Activated naive CD8-positive, alpha-beta T cell treated with anti-CD3 and anti-CD28 coated beads, Interleukin-2, amount 50 U/mL, for 16 hours (primary cell): Measurements from ENCODE around the gene RBMS1.

Source experiments
- DNase-seq: peaks from one replicate; pipeline ENCODE4 v3.0.0-alpha.2; 2020; ENCODE audit warnings: low read depth, low spot score

RBMS1 gene

GRCh38 chr2:160303527-160303926 is 190.1 kb downstream of the RBMS1 start:
- no peak for DNase-seq

GRCh38 chr2:160303076-160303475 is 190.5 kb downstream of the RBMS1 start:
- no peak for DNase-seq

GRCh38 chr2:160301420-160301819 is 192.2 kb downstream of the RBMS1 start:
- no peak for DNase-seq

- no peak for DNase-seq
Observed at GRCh38 chr2:160300203-160300602, 193.4 kb downstream of the RBMS1 start.

GRCh38 chr2:160299540-160299939 is 194.1 kb downstream of the RBMS1 start:
- no peak for DNase-seq

- DNase-seq = no peak
Observed at GRCh38 chr2:160298960-160299359, 194.6 kb downstream of the RBMS1 start.

GRCh38 chr2:160295519-160296207 is 197.9 kb downstream of the RBMS1 start:
- no peak for DNase-seq

- no peak for DNase-seq
Observed at GRCh38 chr2:160294889-160295288, 198.7 kb downstream of the RBMS1 start.

GRCh38 chr2:160294339-160294803 is 199.2 kb downstream of the RBMS1 start:
- no peak for DNase-seq

GRCh38 chr2:160293391-160294091 is 200.1 kb downstream of the RBMS1 start:
- no peak for DNase-seq

- DNase-seq = no peak
Observed at GRCh38 chr2:160292225-160292624, 201.4 kb downstream of the RBMS1 start.

GRCh38 chr2:160291382-160291781 is 202.2 kb downstream of the RBMS1 start:
- DNase-seq = no peak

GRCh38 chr2:160290598-160290997 is 203.0 kb downstream of the RBMS1 start:
- DNase-seq = no peak

GRCh38 chr2:160289831-160290230 is 203.8 kb downstream of the RBMS1 start:
- no peak for DNase-seq

- no peak for DNase-seq
Observed at GRCh38 chr2:160289126-160289525, 204.5 kb downstream of the RBMS1 start.

GRCh38 chr2:160288324-160288723 is 205.3 kb downstream of the RBMS1 start:
- no peak for DNase-seq

GRCh38 chr2:160287476-160287875 is 206.1 kb downstream of the RBMS1 start:
- DNase-seq = no peak

- DNase-seq = no peak
Observed at GRCh38 chr2:160286551-160286950, 207.1 kb downstream of the RBMS1 start.

GRCh38 chr2:160283675-160284074 is 209.9 kb downstream of the RBMS1 start:
- no peak for DNase-seq

GRCh38 chr2:160282063-160282580 is 211.5 kb downstream of the RBMS1 start:
- no peak for DNase-seq

GRCh38 chr2:160281213-160281612 is 212.4 kb downstream of the RBMS1 start:
- no peak for DNase-seq

GRCh38 chr2:160279813-160280465 is 213.7 kb downstream of the RBMS1 start:
- DNase-seq = no peak

GRCh38 chr2:160278879-160279177 is 214.8 kb downstream of the RBMS1 start:
- no peak for DNase-seq
